ENCODE data around the gene IFI27L1.

IFI27L1 gene

DNA sequence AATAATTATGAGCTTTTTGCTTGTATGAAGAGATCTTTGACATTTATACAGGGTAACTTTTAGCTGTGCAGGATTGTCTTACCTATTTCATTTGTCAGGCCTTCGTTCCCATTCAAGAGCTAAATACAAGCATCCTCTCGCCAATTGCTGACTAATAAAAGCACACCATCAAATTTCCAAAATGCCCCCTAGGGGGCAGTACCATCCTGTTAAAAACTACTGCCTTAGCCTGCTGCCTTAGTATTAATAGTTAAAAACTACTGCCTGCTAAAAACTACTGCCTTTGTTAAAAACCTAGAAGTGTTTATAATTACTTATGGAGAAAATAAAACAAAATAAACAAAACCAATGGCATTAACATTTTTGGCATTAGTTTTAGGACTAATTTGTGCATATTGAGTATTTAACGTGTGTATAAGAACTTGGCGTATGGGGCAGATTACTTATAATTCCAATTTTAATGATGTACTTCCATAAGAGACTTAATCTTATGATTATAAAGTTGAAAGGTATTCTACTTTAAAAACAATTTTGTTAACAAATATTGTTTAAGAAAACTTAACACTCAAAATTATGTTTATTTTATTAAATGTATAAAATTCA, 51.3 kb downstream of the IFI27L1 start:
- DNase-seq (ENCODE audit: low spot score) (peak; percentile 34), FAIRE-seq (no peak)

DNA sequence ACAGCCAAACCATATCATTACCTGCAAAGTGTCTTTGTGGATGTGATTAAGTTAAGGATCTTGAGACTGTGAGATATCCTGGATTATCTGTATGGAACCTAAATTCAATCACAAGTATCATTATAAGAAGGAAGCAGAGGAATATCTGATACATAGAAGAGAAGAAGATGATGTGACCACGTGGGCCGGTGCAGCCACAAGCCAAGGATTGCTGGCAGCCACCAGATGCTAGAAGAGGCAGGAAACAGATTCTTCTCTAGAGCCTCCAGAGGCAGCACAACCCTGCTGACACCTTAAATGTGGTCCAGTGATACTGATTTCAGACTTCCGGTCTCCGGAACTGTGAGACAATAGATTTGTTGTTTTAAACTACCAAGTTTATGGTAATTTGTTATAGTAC, 54.4 kb downstream of the IFI27L1 start:
- FAIRE-seq, result no peak
- DNase-seq (ENCODE audit: low spot score), result no peak

DNA sequence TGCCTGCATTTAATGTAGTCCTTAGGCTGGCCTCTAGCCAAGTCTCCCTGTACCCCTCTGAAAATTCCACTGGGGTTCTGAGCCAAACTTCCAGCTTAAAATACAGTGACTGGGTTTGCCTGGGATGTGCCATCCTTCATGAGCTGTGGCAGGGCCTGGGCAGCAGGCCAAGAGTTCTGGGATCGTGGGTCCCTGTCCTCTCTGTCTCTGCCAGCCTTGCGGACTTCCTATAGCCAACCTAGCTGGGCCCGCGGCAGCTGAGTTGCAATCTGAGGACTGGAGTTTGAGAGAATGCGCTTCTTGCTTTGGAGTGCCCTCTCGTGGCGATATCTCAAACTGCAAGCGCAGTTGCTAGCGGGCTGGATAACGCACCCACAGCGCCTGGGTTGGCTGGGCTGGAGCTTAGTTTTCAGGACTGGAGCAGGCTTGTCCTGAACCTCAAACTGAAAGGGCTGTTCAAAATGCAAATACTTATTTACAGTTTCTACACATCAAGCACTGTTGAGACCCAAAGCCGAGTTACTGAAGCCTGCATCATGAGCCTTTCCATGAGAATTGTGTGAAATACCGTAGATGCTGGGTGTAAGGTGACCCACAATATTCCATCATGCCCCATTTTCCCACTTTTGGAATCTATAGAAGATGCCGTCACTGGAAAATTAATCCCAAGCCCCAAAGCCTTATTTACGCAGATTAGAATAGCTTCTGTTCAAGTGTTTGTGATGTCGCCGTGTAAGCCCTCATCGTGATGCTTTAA, 55.6 kb downstream of the IFI27L1 start:
- DNase-seq (ENCODE audit: low spot score) (peak; percentile 66), FAIRE-seq (no peak)

DNA sequence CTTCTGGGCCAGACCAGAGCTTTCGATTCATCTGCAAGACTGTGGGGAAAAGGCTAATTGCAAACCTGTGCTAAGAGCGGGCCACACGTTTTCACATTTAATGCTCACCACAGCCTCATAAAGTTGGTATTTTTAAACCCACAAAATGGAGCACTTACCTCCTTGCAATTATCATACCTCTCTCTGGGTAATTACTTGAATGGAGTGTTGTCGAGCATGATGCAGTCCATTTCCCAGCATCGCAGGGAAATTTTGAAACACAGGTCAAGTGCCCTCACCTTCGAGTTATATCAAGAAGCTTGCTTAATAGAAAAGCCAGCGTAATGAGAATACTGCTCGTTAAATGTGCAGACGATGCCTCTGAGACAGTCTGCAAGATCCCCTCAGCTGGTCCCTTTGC, 57.1 kb downstream of the IFI27L1 start:
- no peak for DNase-seq (ENCODE audit: low spot score)
- FAIRE-seq, result no peak

DNA sequence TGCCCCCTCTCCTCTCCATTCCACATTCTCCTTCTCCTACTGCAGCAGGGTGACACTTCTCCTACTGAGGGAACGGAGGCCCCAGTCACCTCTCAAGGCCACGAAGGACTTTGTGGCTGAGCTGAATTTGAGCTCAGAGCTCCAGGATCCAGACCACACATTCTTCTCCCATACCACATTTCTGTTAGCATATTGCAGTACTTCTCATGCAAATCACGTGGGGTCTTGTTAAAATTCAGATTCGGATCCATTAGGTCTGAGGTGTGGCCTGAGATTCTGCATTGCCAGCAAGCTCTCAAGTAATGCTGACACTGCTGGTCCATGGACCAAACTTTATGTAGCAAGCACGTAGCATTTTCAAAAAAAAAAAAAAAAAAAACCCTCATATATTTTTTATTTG, 57.9 kb downstream of the IFI27L1 start:
- DNase-seq (ENCODE audit: low spot score) (no peak), FAIRE-seq (no peak)

DNA sequence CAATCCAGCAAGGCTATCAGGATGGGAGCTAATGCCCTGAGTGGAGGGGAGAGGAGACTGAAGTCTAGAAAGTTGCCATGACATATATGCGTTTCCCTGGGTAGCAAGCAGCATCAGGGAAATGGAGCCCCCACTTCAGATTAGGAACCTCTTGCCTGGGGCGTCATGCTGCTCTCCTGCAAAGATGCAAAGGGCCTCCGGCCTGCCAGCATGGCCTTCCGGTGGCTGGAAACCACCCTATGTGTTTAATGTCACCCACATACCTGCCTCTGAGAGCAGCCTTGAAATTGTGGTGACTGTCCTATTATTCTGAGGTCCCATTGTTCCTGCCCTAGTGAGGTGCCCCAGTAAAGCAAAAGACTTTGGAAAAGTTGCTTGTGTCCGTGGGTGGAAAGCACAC, 58.3 kb downstream of the IFI27L1 start:
- no peak for DNase-seq (ENCODE audit: low spot score)

DNA sequence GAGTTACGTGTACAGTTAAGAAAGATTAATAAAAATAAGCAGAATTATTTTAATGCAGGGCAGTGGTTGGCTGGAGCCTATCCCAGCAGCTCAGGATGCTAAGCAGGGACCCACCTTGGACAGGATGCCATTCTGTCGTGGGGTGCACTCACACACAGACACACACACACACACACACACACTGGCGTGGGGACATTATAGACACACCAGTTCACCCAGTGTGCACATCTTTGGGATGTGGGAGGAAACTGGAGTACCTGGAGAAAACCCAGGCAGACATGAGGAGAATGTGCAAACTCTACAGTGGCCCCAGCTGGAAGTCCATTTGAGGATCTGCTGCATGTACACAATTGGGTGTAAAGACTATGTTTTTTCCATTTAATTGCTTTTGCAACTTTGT, 61.1 kb downstream of the IFI27L1 start:
- FAIRE-seq (no peak), DNase-seq (ENCODE audit: low spot score) (no peak)

More for the DNA sequence above, 58.3 kb downstream of the IFI27L1 start:
- FAIRE-seq, result no peak

DNA sequence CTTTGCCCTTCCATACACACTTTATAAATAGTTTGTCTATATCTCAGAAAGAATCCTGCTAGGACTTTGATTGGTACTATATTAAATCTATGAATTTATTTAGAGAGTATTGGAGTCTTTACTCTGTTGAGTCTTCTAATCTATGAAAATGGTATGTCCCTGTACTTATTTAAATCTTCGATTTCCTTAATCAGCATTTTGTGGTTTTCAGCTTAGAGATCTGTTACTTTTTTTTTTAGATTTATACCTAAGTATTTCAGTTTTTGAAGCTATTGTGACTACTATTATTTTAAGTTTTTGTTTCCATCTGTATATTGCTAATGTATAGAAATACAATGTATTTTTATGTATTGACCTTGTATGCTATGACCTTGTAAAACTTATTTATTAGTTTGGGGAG, 61.7 kb downstream of the IFI27L1 start:
- DNase-seq (ENCODE audit: low spot score) (no peak), FAIRE-seq (no peak)

DNA sequence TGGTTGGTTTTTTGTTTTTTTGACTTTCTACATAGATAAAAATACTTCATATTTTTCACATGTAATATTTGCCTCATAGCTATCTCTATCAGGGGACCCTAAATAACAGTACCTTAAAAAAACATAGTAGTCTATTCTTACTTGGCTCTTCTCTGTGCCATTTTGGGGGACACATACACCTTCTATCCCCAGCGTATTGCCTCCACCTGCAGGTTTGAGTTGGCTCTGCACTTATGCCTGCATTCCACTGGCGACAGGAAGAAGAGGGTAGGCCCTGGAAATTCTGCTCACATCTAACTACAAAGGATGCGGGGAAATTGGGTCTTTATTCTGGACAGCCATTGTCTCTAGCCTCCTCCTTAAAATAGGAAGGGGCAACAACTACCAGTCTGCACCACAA, 62.1 kb downstream of the IFI27L1 start:
- DNase-seq (ENCODE audit: low spot score) (no peak), FAIRE-seq (no peak)

DNA sequence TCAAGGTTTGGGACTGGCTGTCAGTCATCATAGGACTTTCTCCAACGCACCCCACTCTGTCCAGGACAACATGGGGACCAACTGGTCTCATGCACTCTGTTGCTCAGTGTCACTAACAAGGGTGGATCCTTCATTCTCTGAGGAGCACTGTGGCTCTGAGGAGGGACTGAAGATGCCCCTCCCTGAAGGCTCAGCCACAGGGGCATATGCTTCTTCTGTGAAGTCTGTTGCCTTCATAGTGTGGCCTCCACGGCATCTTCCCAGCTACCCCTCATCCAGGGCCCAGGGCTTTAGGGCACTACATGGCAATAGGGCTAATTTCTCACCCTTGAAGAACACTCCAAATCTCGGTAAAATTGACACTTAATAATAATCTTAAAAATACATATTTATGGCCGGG, 62.6 kb downstream of the IFI27L1 start:
- DNase-seq (ENCODE audit: low spot score) (no peak), FAIRE-seq (no peak)

DNA sequence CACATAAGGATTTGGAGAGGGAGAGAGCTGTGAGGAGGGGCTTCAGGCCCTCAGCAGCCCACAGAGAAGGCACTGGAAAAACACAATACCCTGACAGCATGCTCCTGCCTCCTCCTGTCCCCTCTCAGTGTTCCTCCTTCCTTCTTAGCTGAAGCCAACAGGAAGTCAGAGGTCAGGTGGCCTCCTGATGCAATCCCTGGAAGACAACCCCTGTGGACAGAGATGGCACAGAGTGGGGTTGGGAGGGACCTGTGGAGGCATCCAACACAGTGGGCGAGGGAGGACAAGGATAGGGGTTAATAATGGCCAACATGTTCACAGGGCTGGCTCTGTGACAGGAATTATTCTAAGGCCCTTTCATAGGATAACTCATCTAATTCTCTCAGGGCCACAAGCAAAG, 63.7 kb downstream of the IFI27L1 start:
- no peak for FAIRE-seq
- no peak for DNase-seq (ENCODE audit: low spot score)

DNA sequence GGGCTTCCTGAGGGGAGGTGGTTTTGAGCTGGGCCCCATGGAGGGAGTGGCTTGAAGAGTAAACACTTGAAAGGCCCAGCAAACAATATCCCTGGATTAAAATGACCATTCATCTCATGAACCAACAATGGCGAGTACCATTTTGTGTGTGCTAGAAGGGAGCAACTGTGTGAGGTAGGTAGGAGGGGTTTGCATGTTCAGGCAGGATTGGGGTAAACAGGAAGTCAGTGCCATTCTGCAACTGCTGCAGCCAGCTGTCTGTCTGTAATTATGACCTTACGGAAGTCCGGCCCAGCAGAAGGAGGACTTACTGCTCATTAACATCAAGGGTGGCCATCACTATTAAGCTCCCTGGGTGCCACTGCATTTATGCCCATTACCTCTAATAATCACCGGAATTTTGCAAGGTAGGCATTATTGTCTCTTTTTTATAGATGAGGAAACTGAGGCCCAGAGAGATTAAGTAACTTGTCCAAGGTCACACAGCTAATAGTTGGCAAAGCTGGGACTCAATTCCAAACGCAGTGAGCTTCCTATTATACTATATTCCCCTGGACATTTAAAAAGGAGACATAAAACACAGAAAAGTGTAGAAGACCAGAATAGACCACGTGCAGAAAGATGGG, 64.9 kb downstream of the IFI27L1 start:
- FAIRE-seq, result no peak
- DNase-seq (ENCODE audit: low spot score), result no peak
